ENCODE measurements around the gene MED4.

MED4 gene

GRCh38 chr13:48094781-48095502, at the start of gene MED4:
TSS of gene MED4 (minus strand) at chr13:48095104. CDS start at chr13:48095078, 26 bp downstream.
- peak; percentile 98 for DNase-seq

GRCh38 chr13:48144413-48145035, 49.6 kb upstream of the MED4 start:
- DNase-seq = peak; percentile 85

GRCh38 chr13:48142436-48142835, 47.5 kb upstream of the MED4 start:
- peak; percentile 79 for DNase-seq

GRCh38 chr13:48138270-48138669, 43.4 kb upstream of the MED4 start:
- no peak for DNase-seq

- DNase-seq = no peak
Observed at GRCh38 chr13:48132961-48133360, 38.1 kb upstream of the MED4 start.

GRCh38 chr13:48131533-48131932, 36.6 kb upstream of the MED4 start:
- no peak for DNase-seq

- DNase-seq = peak; percentile 79
Observed at GRCh38 chr13:48126944-48127830, 32.3 kb upstream of the MED4 start.

GRCh38 chr13:48125794-48126228, 30.9 kb upstream of the MED4 start:
- DNase-seq = no peak

GRCh38 chr13:48123812-48124211, 28.9 kb upstream of the MED4 start:
- DNase-seq = no peak

- DNase-seq = no peak
Observed at GRCh38 chr13:48121733-48122132, 26.8 kb upstream of the MED4 start.

- no peak for DNase-seq
Observed at GRCh38 chr13:48120241-48120640, 25.3 kb upstream of the MED4 start.

GRCh38 chr13:48118030-48118429, 23.1 kb upstream of the MED4 start:
- peak; percentile 34 for DNase-seq

GRCh38 chr13:48116808-48117207, 21.9 kb upstream of the MED4 start:
- DNase-seq = no peak

- DNase-seq = peak; percentile 10
Observed at GRCh38 chr13:48113756-48114130, 18.8 kb upstream of the MED4 start.

- DNase-seq = peak; percentile 16
Observed at GRCh38 chr13:48112896-48113755, 18.2 kb upstream of the MED4 start.

- no peak for DNase-seq
Observed at GRCh38 chr13:48110931-48111721, 16.2 kb upstream of the MED4 start.

GRCh38 chr13:48110132-48110868, 15.4 kb upstream of the MED4 start:
- no peak for DNase-seq

GRCh38 chr13:48108106-48108505, 13.2 kb upstream of the MED4 start:
- DNase-seq = no peak

GRCh38 chr13:48097793-48098192, 2.9 kb upstream of the MED4 start:
- DNase-seq = no peak

GRCh38 chr13:48096670-48097069, 1.8 kb upstream of the MED4 start:
- no peak for DNase-seq

- peak; percentile 8 for DNase-seq
Observed at GRCh38 chr13:48094404-48094780, 512 bp downstream of the MED4 start.

Measured in suppressor macrophage treated with lipopolysaccharide for 4 hours (primary cell).